Measurements from ENCODE around the gene KEAP1. TPM values are rescaled to one million over a fixed set of nuclear protein-coding genes. Genes with fewer than 3 reads are reported as not detected.

Gene KEAP1
- total and polyA plus RNA-seq, 2 of the 13 experiments (the other 11 are each of a cell fraction or from before 2014, with no cell fraction given): 56.7 to 72.9 TPM

GRCh38 chr19:10503002-10503789 is at the start of gene KEAP1 (continued):
- TF ChIP-seq IRX3 (CRISPR knock-in tag; IDR thresholded peaks at IDR 0.05; ENCODE audit: borderline replicate concordance, low read depth): peak; percentile 9; the same call in 1 of the 2 replicates
- TF ChIP-seq PAX8 (CRISPR knock-in tag; IDR thresholded peaks at IDR 0.05; ENCODE audit: borderline replicate concordance): no peak
- peak; percentile 72; the same call in 1 of the 2 replicates for TF ChIP-seq ZNF678 (CRISPR knock-in tag; IDR thresholded peaks at IDR 0.05)
- TF ChIP-seq ZNF557 (CRISPR knock-in tag; IDR thresholded peaks at IDR 0.05): no peak; the same call in 1 of the 2 replicates
- no peak for TF ChIP-seq TCF12 (IDR thresholded peaks at IDR 0.05)
- 0 out of 2 replicates have a peak, but pooled peaks have one; percentile 9 for TF ChIP-seq TCF12 (CRISPR knock-in tag; IDR thresholded peaks at IDR 0.05)
- peak; percentile 33; the same call in 1 of the 2 replicates for TF ChIP-seq MLX (CRISPR knock-in tag; IDR thresholded peaks at IDR 0.05)
- no peak for TF ChIP-seq MBNL3 (CRISPR knock-in tag; conservative IDR thresholded peaks at IDR 0.05)
- TF ChIP-seq AFF4 (CRISPR knock-in tag; IDR thresholded peaks at IDR 0.05): no peak
- no peak for TF ChIP-seq CREB1 (IDR thresholded peaks at IDR 0.05)
- TF ChIP-seq CREB1 (CRISPR knock-in tag; IDR thresholded peaks at IDR 0.05): no peak
- peak; percentile 9; the same call in 1 of the 2 replicates for TF ChIP-seq ZNF556 (CRISPR knock-in tag; IDR thresholded peaks at IDR 0.05; ENCODE audit: borderline replicate concordance)
- TF ChIP-seq ZNF766 (CRISPR knock-in tag; IDR thresholded peaks at IDR 0.05; ENCODE audit: borderline replicate concordance): peak; percentile 49; the same call in 1 of the 2 replicates
- TF ChIP-seq ZNF232 (CRISPR knock-in tag; IDR thresholded peaks at IDR 0.05; ENCODE audit: borderline replicate concordance): peak; percentile 40; the same call in 1 of the 2 replicates
- no peak; the same call in 1 of the 2 replicates for TF ChIP-seq ZNF574 (CRISPR knock-in tag; IDR thresholded peaks at IDR 0.05)
- TF ChIP-seq ZBTB42 (CRISPR knock-in tag; IDR thresholded peaks at IDR 0.05): peak; percentile 49; the same call in 1 of the 2 replicates
- no peak for TF ChIP-seq SKI (IDR thresholded peaks at IDR 0.05; ENCODE audit: partially characterized antibody)
- peak in 1 of 2 experiments; percentile 29; a peak in 1 of 4 replicates for TF ChIP-seq KLF16 (CRISPR knock-in tag; IDR thresholded peaks at IDR 0.05)
- peak; percentile 48; the same call in 1 of the 2 replicates for TF ChIP-seq FOXJ3 (CRISPR knock-in tag; IDR thresholded peaks at IDR 0.05; ENCODE audit: borderline replicate concordance)

Data from HepG2 (cell line).